ENCODE results near the gene SENP6.
"Not testable (repeated sequence)": the region's sequence is repeated elsewhere in the genome, so short reads cannot be mapped to it uniquely, and the experiment has no call there.

The SENP6 gene, protein sequence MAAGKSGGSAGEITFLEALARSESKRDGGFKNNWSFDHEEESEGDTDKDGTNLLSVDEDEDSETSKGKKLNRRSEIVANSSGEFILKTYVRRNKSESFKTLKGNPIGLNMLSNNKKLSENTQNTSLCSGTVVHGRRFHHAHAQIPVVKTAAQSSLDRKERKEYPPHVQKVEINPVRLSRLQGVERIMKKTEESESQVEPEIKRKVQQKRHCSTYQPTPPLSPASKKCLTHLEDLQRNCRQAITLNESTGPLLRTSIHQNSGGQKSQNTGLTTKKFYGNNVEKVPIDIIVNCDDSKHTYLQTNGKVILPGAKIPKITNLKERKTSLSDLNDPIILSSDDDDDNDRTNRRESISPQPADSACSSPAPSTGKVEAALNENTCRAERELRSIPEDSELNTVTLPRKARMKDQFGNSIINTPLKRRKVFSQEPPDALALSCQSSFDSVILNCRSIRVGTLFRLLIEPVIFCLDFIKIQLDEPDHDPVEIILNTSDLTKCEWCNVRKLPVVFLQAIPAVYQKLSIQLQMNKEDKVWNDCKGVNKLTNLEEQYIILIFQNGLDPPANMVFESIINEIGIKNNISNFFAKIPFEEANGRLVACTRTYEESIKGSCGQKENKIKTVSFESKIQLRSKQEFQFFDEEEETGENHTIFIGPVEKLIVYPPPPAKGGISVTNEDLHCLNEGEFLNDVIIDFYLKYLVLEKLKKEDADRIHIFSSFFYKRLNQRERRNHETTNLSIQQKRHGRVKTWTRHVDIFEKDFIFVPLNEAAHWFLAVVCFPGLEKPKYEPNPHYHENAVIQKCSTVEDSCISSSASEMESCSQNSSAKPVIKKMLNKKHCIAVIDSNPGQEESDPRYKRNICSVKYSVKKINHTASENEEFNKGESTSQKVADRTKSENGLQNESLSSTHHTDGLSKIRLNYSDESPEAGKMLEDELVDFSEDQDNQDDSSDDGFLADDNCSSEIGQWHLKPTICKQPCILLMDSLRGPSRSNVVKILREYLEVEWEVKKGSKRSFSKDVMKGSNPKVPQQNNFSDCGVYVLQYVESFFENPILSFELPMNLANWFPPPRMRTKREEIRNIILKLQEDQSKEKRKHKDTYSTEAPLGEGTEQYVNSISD

DNA sequence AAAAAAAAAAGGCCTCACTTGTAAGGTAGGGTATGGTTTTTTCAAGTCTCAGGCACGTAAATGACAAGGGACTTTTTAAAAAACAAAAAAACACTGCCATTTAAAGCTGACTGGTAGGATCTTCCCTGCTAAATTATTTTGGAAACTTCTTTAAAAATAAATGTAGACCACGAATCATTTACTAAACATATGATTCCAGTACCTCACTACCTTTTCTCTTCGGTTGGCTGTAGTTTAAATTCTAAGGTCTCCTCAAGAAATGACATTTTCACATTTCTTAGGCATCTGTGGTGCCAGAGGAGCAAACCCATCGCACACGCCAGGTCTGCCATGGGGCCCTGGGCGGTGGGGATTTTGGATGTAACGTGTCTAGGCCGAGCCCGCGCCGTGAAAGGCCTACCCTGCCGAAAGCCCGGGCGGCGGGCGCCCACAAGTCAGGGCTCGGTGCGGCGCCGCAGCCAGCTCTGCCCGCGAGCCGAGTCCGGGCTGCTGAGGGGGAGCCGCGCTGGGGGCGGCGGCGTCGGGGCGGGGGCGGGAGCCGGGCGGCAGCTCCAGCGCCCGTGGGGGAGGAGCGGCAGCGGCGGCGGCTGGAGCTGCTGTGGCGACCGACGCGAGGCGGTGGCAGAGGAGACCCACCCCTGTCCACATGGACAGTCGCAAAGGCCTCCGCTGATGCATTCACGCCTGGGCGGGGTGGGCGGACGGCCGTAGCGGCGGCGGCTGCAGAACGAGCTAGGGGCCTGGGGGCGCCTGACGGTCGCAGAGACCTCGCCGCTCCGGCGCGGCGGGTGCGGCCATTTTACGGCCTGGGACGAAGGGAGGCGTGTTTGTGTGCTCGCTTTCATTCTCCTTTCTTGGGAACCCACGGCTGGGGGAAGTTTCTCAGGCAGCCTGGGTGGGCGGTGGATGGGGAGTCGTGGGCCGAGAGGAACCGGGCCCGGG, at the start of gene SENP6:
Gene SENP6 (plus strand): TSS at position 577 of the 942 bp plus-strand sequence. CDS start 645 bp downstream, outside the sequence.
- peak in 13 of 14 donors; percentile 39 to 87 (median 80) for DNase-seq

DNA sequence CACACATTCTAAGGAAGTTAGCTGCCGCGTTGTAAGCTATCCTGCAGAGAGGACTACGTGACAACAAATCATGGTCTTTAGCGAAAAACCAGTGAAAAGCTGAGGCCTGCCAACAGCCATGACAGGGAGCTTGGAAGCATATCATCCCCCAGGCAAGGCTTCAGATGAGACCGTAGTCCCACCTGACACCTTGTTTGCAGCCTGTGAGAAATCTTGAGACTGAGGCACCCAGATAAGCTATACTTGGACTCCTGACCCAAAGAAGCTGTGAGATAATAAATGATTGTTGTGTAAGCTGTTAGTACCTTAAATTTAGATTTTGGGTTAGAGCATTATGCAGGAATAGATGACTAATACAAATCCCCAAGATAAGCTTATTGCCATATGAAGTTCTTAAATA, 45.4 kb upstream of the SENP6 start:
- DNase-seq, result no peak

DNA sequence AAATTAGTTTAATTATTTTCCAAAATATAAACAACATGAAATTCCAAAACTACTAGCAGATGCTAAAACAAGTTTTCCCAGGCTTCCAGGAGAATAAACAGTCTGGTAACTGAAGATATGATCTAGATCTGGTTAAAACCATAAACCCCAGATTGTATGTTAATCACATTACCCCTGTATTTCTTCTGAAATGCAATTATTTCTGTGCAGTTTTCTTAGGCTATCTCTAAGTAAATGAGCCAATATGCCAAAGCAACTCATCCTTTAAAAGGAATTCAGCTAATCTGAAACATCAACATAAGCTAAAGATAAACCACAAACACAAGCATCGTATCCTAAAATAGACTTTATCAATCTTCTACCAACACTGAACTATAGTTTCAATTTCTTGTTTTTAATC, 44.6 kb upstream of the SENP6 start:
- DNase-seq, result no peak

DNA sequence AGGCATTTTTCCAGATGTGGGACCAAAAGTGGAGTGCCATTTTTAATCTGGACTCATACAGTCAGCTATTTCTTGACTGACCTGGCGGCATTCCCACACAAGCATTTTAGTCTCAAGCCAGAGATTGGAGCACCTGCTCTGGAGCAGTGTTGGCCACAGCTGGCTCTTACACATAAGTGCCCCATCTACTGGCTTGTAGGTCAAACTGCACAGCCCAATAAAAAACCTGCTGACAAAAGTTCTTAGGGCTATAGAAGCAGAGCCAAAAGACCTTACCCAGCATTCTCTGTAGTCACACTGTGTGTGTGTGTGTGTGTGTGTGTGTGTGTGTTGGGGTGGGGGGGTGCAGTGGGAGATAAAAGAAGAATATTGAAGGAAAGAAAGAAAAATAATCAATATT, 38.6 kb upstream of the SENP6 start:
- DNase-seq, result no peak

DNA sequence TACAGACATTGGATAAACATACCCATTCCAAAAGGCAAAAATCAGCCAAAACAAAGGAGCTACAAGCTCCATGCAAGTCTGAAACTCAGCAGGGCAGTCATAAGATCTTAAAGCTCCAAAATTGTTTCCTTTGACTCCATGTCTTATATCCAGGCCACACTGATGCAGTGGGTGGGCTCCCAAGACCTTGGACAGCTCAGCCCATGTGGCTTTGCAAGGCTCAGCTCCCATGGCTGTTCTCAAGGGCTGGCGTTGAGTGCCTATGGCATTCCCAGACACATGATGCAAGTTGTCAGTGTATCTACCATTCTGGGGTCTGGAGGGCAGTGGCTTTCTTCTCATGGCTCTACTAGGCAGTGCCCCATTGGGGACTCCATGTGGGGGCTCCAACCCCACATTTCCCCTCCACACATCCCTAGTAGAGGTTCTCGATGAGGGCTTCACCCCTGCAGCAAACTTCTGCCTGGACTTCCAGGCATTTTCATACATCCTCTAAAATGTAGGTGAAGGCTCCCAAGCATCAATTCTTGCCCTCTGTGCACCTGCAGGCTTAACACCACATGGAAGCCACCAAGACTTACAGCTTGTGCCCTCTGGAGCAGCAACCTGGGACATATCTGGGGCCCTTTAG, 35.4 kb upstream of the SENP6 start:
- no peak for DNase-seq

DNA sequence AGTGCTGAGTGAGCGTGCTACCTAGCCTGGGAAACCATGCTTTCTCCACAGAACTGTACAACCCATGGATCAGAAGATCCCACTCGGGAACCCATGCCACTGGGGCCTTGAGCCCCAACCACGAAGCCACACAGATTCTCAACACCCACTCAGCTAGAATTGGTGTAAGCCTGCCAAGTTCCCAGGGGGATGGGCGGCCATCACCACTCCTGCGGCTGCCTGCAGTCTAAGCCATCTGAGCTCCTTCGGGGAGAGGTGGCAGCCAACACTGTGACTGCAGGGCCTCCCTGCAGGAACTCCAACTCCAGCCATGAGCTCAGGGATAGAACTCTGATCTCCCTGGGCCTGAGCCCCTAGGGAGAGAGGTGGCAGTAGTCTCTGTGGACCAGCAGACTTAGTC, 33.6 kb upstream of the SENP6 start:
- DNase-seq, result no peak

DNA sequence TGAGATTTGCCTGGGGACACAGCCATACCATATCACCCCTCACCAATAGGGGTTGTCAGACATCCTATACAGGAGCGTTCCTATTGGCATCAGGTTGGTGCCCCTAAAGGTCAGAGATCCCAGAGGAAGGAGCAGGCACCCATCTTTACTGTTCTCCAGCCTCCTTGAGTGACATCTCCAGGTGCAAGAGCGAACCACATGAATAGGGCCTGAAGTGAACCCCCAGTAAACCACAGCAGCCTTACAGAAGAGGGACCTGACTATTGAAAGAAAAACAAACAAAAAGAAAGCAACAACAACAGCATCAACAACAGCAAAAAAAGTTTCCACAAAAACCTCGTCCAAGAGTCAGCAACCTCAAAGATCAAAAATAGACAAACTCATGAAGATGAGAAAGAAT, 32.7 kb upstream of the SENP6 start:
- DNase-seq, result no peak

DNA sequence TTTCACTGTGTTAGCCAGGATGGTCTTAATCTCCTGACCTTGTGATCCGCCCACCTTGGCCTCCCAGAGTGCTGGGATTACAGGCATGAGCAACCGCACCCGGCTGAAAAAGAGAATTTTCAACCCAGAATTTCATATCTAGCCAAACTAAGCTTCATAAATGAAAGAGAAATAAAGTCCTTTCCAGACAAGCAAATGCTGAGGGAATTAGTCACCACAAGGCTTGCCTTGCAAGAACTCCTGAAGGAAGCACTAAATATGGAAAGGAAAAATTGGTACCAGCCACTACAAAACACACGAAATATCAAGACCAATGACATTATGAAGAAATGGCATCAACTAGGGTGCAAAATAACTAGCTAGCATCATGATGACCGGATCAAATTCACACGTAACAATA, 31.0 kb upstream of the SENP6 start:
- DNase-seq, result not testable (repeated sequence)

DNA sequence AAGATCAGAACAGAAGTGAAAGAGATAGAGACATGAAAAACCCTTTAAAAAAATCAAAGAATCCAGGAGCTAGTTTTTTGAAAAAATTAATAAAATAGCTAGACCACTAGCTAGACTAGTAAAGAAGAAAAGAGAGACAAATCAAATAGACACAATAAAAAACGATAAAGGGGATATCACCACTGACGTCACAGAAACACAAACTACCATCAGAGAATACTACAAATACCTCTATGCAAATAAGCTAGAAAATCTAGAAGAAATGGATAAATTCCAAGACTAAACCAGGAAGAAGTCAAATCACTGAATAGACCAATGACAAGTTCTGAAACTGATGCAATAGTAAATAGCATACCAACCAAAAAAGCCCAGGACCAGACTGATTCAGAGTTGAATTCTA, 29.6 kb upstream of the SENP6 start:
- no peak for DNase-seq

DNA sequence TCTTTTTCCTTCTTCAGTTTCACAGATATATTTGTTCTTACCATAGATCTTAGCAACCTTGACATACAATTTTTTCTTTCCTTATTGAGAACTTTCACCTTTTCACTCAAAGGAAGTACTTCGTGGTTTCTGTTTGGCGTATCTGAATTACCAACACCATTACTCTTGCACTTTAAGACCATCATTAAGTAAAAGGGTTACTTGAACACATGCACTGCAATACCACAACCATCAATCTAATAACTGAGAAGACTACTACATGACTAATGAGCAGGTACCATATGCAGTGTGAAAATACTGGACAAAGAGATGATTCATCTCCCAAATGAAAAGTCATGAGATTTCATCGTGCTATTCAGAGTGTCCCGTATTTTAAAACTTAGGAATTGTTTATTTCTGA, 21.7 kb upstream of the SENP6 start:
- DNase-seq, result no peak

DNA sequence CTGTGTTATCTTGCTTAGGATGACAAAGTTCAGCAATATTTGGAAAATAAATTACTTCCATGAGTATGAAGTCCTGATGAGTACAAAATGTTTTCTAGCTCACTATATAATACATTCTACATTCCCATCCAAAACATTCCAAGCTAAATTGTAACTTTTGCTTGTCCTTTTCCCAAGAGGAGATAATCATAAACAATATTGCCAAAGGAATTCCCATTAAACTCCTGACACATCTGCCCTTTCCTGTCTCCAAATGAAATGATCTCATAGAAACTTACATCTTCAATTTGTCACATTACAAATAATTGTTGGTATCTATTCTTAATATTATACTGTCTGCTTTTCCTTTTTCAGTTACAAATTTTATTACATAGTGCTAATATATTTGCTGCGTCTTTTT, 20.4 kb upstream of the SENP6 start:
- no peak for DNase-seq

DNA sequence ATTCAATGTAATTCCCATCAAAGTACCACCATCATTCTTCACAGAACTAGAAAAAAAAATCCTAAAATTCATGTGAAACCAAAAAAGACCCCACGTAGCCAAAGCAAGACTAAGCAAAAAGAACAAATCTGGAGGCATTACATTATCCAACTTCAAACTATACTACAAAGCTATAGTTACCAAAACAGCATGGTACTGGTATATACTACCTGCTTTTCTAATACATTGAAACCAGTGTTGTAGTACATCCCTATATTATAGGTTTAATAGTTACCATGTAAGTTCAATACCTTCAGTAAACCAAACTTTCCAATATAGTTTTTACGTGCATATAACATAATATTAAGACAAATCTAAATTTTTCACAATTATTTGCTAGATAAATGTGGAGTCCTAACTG, 17.1 kb upstream of the SENP6 start:
- not testable (repeated sequence) for DNase-seq

DNA sequence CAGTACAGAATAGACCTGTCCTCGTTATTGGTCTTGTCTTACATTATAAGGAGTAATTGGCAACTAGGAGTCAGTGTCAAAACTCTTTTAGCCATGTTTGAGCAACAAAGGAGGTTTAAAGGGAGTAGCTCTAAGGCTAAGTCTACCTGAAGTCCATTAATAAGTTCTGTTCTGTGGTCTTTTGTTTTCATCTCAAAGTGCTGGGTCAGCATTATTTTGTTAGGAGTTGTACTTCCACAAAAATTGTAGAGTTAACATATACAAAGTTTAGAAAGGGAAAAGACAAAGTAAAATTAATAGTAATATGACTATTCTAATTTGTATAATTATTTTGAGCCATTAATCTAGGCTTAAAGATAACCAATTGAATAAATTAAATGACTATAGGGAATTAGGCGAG, 12.7 kb upstream of the SENP6 start:
- DNase-seq, result no peak

DNA sequence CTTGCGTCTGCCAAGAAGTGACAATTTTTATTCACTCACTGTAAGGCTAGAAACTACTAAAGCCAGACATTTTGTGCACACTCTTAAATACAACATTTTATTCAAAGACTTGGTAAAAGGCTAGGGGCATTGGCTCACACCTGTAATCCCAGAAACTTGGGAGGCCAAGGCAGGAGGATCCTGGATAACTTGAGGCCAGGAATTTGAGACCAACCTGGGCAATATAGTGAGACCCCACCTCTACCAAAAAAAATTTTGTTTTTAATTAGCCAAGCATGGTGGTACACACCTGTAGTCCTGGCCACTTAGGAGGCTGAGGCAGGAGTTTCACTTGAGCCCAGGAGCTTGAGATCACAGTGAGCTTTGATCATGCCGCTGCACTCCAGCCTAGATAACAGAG, 11.3 kb upstream of the SENP6 start:
- DNase-seq, result no peak

DNA sequence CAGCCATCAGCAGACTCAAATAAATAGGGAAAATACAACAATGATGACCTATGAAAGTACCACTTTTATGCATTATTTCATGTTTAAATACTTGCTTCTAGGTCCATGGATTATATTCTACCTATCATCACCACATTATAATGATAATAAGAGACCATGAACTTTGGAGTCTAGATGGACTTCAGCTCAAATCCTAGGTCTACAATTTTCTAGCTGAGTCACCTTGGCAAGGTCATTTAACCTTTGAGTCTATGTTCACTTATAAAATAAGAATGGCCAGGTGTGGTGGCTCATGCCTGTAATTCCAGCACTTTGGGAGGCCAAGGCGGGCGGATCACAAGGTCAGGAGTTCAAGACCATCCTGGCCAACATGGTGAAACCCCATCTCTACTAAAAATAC, 5.3 kb upstream of the SENP6 start:
- not testable (repeated sequence) for DNase-seq

DNA sequence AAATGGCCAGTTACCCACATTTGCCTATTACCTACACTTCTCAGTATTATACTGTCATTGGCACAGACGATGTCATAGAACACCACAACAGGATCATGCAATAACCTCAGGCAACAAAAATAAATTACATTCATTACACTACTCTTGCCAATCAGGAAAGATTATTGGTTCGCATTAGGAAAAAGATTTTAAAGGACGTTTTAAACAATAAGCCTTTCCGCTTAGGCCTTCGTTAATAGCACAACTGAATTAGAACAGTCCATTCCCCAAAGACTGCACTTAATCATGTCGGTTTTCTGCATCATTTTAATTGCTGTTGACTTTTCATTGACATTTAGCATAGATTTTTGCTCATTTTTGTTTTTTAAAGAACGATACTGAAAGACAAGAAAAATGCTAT, 912 bp upstream of the SENP6 start:
- DNase-seq, result no peak

DNA sequence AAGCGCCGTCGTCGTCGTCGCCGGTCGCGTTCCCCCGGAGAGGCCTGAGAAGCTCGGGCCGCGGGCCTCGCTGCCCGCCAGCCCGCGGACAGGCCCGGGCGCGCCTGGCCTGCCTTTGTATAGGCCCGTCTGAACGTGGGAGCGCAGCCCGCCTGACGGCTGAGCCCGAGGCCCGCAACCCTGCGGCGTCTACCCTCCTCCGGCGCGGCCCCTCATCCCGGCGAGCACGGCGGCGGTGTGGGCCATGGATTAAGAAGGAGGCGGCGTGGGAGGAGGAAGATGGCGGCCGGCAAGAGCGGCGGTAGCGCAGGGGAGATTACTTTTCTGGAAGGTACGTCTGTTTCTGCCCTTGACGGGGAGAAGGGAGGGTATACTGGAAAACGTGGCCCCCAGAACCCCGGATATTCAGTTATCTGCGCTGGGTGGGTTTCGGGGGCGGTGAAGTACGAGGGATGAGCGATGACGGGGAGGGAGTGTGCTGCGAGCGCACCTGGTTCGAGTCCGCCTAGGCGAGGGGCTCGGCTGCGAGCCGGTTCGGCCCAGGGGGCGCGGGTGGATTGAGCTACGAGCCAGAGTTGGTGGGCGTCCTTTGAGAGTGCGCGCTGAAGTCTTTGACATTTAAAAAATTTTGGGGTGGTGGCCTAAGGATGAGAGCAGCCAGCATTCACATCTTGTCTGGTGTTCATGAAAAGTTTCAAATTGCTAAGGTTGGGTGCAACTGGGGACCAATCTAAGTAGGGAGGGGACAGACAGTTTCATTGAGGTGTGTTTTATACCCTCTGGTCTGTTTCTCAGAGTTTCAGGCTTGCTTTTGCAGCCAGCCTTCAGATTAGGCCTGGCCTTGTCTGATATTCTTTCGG, 796 bp downstream of the SENP6 start:
- peak in 12 of 14 donors; percentile 39 to 87 (median 74) for DNase-seq

DNA sequence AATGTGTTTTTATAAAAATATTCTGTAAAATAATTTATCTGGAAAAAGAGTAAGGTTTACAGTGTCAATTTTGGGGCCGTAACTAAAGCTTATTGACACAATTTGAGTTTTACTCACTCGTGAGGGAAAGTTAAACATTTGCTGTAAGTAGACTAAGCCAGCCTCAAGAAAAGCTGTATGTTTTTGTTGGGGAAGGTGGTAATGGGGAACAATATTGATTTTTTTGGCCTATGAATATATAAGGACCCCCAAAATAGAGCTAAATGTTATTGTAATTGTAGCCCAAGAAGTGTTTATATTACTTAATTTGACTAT, 1.4 kb downstream of the SENP6 start:
- DNase-seq, result no peak

DNA sequence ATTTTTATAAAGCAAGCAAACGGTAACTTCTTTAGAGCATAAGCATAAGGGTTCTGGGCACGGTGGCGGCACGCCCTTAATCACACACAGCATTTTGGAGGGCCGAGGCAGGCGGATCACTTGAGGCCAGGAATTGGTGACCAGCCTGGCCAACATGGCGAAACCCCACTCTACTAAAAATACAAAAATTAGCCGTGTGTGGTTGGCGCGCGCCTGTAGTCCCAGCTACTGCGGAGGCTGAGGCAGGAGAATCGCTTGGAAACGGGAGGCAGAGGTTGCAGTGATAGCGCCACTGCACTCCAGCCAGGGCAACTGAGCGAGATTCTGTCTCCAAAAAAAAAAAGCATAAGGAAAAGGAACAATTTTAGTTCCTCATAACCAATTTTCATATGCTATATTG, 2.6 kb downstream of the SENP6 start:
- no peak for DNase-seq

DNA sequence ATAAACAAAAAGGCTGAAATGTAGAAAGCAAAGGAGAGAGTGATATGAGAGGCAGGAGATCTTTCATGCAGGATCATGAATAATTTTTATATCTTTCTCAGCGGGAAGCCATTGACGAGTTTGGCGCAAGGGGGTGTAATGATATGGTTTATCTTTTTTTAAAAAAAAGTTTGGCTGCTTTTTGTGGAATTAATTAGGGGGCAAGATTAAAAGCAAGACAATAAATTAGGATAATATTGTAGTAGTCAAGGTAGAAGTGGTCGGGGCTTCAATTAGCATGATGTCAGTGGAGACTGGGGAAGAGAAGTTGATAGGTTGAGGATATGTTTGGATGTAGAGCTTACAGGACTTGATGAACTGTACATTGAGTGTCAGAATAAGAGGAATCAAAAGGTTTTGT, 4.0 kb downstream of the SENP6 start:
- DNase-seq, result no peak

DNA sequence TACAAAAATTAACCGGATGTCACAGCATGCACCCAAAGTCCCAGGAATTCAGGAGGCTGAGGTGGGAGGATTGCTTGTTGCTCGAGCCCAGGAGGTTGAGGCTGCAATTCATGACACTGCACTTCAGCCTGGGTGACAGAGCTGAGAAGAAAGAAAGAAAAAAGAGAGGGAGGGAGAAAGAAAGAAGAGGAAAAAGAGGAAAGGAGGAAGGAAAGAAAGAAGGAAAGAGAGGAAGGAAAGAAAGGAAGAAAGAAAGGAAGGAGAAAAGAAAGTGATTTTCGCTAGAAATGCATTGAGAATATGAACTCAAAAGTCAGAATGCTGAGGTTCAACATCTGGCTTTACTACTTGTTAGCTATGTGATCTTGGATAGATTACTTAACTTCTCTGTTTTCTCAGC, 6.6 kb downstream of the SENP6 start:
- no peak for DNase-seq

All from C1 segment of cervical spinal cord (tissue), 14 donors.